ENCODE data around the gene STXBP6. TPM values are rescaled to one million over a fixed set of nuclear protein-coding genes. Genes with fewer than 3 reads are reported as not detected.

STXBP6 gene
- total RNA-seq, 4 donors from 2014 or later, result 4.4 to 19.9 (median 8.2) TPM

GRCh38 chr14:24909523-24910302 is 140.2 kb downstream of the STXBP6 start:
- no peak for ATAC-seq (ENCODE audit: low FRiP score)
- DNase-seq (ENCODE audit: low spot score), result no peak
- TF ChIP-seq, protein P1, sequence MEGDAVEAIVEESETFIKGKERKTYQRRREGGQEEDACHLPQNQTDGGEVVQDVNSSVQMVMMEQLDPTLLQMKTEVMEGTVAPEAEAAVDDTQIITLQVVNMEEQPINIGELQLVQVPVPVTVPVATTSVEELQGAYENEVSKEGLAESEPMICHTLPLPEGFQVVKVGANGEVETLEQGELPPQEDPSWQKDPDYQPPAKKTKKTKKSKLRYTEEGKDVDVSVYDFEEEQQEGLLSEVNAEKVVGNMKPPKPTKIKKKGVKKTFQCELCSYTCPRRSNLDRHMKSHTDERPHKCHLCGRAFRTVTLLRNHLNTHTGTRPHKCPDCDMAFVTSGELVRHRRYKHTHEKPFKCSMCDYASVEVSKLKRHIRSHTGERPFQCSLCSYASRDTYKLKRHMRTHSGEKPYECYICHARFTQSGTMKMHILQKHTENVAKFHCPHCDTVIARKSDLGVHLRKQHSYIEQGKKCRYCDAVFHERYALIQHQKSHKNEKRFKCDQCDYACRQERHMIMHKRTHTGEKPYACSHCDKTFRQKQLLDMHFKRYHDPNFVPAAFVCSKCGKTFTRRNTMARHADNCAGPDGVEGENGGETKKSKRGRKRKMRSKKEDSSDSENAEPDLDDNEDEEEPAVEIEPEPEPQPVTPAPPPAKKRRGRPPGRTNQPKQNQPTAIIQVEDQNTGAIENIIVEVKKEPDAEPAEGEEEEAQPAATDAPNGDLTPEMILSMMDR (IDR thresholded peaks at IDR 0.05), result no peak

DNA sequence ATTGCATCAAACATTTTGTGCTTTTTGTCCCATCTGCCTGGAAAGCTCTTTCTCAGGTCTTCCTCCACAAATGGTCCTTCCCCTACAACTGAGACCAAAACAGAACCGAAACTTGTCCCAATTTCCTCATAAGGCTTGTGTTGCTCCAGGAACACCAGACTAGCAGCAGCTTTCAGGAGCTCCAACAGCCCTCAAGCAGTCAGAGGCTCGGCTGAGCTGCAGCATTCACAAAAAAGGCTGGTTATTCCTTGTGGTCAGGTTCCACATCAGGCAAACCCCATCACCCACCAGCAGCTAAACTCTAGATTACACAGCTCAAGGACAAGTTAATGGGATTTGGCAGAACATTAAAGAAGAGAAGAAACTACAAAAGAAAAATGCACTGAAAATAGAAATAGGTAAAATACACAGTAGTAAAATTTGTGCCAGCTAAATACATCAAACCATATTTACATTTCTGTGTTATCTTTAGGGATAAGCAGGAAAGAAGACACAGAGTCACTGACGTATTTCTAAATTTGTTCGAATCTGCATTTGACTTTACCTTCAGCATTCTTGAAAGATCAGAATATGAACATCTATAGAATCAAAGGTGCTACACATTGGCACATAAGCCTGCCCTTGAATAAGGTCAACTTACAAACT is 141.2 kb downstream of the STXBP6 start:
- TF ChIP-seq, protein P1 (IDR thresholded peaks at IDR 0.05), result no peak
- DNase-seq (ENCODE audit: low spot score) (no peak), ATAC-seq (ENCODE audit: low FRiP score) (no peak)

- no peak for DNase-seq (ENCODE audit: low spot score)
- TF ChIP-seq, protein P1 (IDR thresholded peaks at IDR 0.05), result no peak
- ATAC-seq (ENCODE audit: low FRiP score), result no peak
These were observed 145.4 kb downstream of the STXBP6 start for GRCh38 chr14:24904533-24904932.

- DNase-seq (ENCODE audit: low spot score), result no peak
- ATAC-seq (ENCODE audit: low FRiP score), result no peak
- TF ChIP-seq, protein P1 (IDR thresholded peaks at IDR 0.05), result no peak
These were observed 146.6 kb downstream of the STXBP6 start for GRCh38 chr14:24903337-24903736.

DNA sequence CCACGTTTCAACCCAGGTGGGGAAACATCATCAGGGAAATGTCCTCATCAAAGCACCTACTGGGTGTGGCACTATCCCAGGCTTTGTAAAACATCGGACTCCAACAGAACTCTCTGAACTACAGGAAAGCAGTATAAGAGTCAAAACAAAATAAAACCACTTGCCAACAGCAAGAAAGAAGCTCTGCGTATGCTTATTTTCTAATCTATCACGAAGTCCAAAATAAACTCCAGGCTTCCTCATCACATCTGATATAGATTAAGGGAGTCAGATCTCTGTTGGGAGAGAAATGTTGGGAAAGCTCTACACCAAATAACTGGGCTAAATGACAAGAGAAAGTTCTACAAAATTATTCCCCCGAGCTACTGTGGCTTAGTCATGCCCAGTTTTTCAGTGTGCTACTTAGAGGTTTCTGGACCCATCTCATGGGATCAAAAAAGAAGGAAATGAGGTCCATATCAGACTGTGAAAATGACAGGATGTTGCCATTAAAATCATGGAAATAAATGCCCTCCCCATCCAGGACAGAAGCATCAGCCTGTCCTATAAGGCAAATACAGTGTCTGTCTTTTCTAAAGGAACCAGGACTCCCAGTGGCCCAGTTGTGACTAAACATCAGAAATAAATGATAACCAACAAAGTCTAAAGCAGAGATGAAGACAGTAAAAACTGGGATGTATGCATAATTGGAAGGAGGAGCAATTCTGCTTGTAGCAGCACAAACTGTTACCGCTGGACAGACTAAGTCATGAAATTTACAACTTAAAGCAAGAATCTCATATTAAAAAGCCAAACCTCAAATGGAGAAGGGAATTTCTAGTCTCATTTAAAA is 149.5 kb downstream of the STXBP6 start:
- TF ChIP-seq, protein P1 (IDR thresholded peaks at IDR 0.05), result no peak
- ATAC-seq (ENCODE audit: low FRiP score), result peak; percentile 44
- DNase-seq (ENCODE audit: low spot score), result no peak

DNA sequence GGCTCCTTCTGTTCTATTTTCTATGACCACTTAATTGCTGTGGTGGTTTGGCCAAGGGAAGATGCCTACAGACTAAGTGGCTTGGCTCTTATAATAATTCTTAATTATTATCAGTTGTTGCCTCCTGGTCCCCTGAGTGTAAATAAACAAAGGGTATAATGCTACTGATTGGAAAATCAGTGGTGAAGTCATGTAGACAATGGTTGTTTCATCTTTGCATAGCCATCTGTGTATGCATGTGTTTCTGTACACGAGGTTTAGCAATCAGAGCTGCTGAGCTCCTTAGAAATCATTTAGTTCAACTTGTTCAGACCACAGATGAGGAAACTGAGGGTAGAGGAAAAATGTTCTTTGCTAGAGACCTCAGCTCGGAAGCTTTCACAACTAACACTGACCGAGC is 152.2 kb downstream of the STXBP6 start:
- ATAC-seq (ENCODE audit: low FRiP score), result no peak
- no peak for DNase-seq (ENCODE audit: low spot score)
- TF ChIP-seq, protein P1 (IDR thresholded peaks at IDR 0.05), result no peak
